Cardiac fibroblast (primary cell): ENCODE results near the gene HSPB6.

Source experiments
- DNase-seq, 2 donors: peaks; one replicate each; pipeline versions ENCODE4 v3.0.0 to v3.0.0-alpha.2; 2010; ENCODE audit warnings: low read depth in 2 of 2
- H3K4me3 ChIP-seq, 2 donors: replicated peaks in 1 of 2; 1 replicate in 1 of 2; 2 replicates in 1 of 2; pipeline ENCODE4 v1.5.1; 2011; ENCODE audit warnings: low read depth in 2 of 2, low read length in 2 of 2, mild to moderate bottlenecking in 2 of 2, moderate library complexity in 1 of 2
- CTCF ChIP-seq: IDR thresholded peaks from one replicate; pipeline ENCODE4 v1.5.1; 2011; ENCODE audit warnings: low read depth, mild to moderate bottlenecking, low read length, inconsistent platforms

Gene HSPB6

GRCh38 chr19:35722897-35723296 is 33.9 kb downstream of the HSPB6 start:
- DNase-seq = no peak
- TF ChIP-seq CTCF = no peak
- H3K4me3 ChIP-seq = no peak overlapping the region

DNA sequence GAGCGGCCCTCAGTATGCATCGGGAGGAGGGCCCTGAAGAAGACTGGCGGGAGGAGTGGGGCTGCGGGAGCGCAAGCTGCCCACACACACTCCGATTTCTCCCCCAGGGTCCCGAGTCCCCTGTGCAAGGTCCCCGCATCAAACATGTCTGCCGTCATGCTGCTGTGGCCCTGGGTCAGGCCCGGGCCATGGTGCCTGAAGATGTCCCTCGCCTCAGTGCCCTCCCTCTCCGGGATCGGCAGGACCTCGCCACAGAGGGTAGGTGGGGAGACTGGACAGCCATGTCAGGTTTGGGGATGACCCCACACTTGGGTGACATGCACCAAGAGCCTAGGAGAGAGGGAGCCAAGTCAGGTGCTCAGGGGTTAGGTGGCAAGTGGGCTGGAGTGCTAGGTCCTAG is 34.4 kb downstream of the HSPB6 start:
- no peak for DNase-seq
- TF ChIP-seq CTCF = no peak
- H3K4me3 ChIP-seq = no peak overlapping the region

DNA sequence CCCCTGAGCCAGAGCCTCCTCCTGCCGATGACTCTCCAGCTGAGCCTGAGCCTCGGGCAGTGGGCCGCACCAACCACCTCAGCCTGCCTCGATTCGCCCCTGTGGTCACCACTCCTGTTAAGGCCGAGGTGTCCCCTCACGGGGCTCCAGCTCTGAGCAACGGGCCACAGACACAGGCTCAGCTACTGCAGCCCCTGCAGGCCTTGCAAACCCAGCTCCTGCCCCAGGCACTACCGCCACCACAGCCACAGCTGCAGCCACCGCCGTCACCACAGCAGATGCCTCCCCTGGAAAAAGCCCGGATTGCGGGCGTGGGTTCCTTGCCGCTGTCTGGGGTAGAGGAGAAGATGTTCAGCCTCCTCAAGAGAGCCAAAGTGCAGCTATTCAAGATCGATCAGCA is 35.5 kb downstream of the HSPB6 start:
- no peak overlapping the region for H3K4me3 ChIP-seq
- no peak for TF ChIP-seq CTCF
- no peak for DNase-seq

- DNase-seq = no peak
- H3K4me3 ChIP-seq = no peak overlapping the region
- no peak for TF ChIP-seq CTCF
Observed at GRCh38 chr19:35720648-35721047, 36.2 kb downstream of the HSPB6 start.

DNA sequence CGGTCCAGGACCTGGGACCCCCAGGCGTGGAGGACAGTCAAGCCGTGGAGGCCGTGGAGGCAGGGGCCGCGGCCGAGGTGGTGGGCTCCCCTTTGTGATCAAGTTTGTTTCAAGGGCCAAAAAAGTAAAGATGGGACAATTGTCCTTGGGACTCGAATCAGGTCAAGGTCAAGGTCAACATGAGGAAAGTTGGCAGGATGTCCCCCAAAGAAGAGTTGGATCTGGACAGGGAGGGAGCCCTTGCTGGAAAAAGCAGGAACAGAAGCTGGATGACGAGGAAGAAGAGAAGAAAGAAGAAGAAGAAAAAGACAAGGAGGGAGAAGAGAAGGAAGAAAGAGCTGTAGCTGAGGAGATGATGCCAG is 36.7 kb downstream of the HSPB6 start:
- no peak for TF ChIP-seq CTCF
- H3K4me3 ChIP-seq = no peak overlapping the region
- no peak for DNase-seq

DNA sequence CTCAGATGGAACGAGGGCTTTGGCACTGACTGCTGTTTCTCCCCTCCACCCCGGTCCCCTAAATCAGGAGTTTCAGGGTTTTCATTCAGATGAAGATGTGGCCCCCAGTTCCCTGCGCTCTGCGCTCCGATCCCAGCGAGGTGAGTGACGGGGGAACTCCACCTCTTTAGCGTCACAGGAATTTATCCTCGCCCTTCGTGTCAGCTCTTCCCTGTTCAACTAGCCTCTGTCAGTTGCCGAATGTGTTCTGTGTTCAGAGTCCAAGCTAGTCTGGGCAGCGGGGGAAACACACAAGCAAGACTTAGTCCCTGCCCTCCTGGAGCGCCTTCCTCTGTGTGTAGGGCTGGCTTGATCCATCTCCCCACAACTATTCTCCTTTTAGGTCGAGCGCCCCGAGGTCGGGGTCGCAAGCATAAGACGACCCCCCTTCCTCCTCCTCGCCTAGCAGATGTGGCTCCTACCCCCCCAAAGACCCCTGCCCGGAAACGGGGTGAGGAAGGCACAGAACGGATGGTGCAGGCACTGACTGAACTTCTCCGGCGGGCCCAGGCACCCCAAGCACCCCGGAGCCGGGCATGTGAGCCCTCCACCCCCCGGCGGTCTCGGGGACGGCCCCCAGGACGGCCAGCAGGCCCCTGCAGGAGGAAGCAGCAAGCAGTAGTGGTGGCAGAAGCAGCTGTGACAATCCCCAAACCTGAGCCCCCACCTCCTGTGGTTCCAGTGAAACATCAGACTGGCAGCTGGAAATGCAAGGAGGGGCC is 37.2 kb downstream of the HSPB6 start:
- no peak for DNase-seq
- TF ChIP-seq CTCF = no peak

More for the DNA sequence above, 37.2 kb downstream of the HSPB6 start:
- peak overlapping the region; percentile 60 to 90 for H3K4me3 ChIP-seq
